Ishikawa (cell line): ENCODE results near the gene MST1R.

ENCODE experiments used
- CEBPB ChIP-seq: IDR thresholded peaks from 2 replicates; pipeline ENCODE4 v1.6.1; 2012
- CREB1 ChIP-seq: IDR thresholded peaks from 2 replicates; pipeline ENCODE4 v1.6.1; 2012; ENCODE audit warnings: low read depth
- EGR1 ChIP-seq: IDR thresholded peaks from 2 replicates; pipeline ENCODE4 v1.6.1; 2012
- EP300 ChIP-seq: IDR thresholded peaks from 2 replicates; pipeline ENCODE4 v1.6.1; 2012; ENCODE audit warnings: borderline replicate concordance
- FOXM1 ChIP-seq: IDR thresholded peaks from 2 replicates; pipeline ENCODE4 v1.6.1; 2012; ENCODE audit warnings: low read depth, borderline replicate concordance
- MAX ChIP-seq: IDR thresholded peaks from 2 replicates; pipeline ENCODE4 v1.6.1; 2012
- NFIC ChIP-seq: IDR thresholded peaks from 2 replicates; pipeline ENCODE4 v1.6.1; 2012
- RAD21 ChIP-seq: IDR thresholded peaks from 2 replicates; pipeline ENCODE4 v1.6.1; 2012; ENCODE audit warnings: low read depth
- TAF1 ChIP-seq: IDR thresholded peaks from 2 replicates; pipeline ENCODE4 v1.6.1; 2012; ENCODE audit warnings: low read depth, mild to moderate bottlenecking
- TCF12 ChIP-seq: IDR thresholded peaks from 2 replicates; pipeline ENCODE4 v1.6.1; 2012; ENCODE audit warnings: low read depth
- TEAD4 ChIP-seq: IDR thresholded peaks from 2 replicates; pipeline ENCODE4 v1.6.1; 2012
- USF1 ChIP-seq: IDR thresholded peaks from 2 replicates; pipeline ENCODE4 v1.6.1; 2012
- YY1 ChIP-seq: IDR thresholded peaks from 2 replicates; pipeline ENCODE4 v1.6.1; 2012; ENCODE audit warnings: low read depth
- ZBTB7A ChIP-seq: IDR thresholded peaks from 2 replicates; pipeline ENCODE4 v1.6.1; 2012; ENCODE audit warnings: low read depth
- TF ChIP-seq, protein P1 (sequence below): IDR thresholded peaks from 2 replicates; pipeline ENCODE4 v1.6.1; 2012; ENCODE audit warnings: low read depth, mild to moderate bottlenecking

MST1R gene

GRCh38 chr3:49865198-49865784 is 38.4 kb downstream of the MST1R start:
- TF ChIP-seq YY1 (no peak), USF1 (no peak), EGR1 (no peak), TCF12 (no peak), RAD21 (no peak), NFIC (no peak), MAX (no peak), CREB1 (no peak), FOXM1 (no peak)

DNA sequence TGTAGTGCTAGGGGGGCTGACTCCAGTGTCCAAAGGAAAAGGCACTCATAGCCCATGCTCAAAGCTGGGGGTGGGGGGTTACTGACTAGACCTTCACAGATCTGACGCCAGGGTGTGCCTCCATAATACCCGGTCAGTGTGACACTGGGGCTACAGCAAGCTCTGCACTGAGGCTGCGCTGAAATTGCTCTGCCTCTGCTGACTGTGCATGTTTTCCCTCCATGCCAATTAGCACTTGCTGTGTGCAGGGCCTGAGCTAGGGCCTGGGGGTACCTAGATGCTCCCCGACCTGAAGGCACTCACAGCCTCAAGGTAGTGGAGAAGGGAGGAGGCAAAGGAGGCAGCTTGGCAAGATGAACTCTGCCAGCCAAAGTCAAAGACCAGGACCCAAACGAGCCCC is 39.2 kb downstream of the MST1R start:
- no peak for TF ChIP-seq ZBTB7A
- no peak for TF ChIP-seq USF1
- no peak for TF ChIP-seq FOXM1
- no peak for TF ChIP-seq TCF12
- no peak for TF ChIP-seq RAD21
- TF ChIP-seq EGR1: no peak
- TF ChIP-seq, protein P1, sequence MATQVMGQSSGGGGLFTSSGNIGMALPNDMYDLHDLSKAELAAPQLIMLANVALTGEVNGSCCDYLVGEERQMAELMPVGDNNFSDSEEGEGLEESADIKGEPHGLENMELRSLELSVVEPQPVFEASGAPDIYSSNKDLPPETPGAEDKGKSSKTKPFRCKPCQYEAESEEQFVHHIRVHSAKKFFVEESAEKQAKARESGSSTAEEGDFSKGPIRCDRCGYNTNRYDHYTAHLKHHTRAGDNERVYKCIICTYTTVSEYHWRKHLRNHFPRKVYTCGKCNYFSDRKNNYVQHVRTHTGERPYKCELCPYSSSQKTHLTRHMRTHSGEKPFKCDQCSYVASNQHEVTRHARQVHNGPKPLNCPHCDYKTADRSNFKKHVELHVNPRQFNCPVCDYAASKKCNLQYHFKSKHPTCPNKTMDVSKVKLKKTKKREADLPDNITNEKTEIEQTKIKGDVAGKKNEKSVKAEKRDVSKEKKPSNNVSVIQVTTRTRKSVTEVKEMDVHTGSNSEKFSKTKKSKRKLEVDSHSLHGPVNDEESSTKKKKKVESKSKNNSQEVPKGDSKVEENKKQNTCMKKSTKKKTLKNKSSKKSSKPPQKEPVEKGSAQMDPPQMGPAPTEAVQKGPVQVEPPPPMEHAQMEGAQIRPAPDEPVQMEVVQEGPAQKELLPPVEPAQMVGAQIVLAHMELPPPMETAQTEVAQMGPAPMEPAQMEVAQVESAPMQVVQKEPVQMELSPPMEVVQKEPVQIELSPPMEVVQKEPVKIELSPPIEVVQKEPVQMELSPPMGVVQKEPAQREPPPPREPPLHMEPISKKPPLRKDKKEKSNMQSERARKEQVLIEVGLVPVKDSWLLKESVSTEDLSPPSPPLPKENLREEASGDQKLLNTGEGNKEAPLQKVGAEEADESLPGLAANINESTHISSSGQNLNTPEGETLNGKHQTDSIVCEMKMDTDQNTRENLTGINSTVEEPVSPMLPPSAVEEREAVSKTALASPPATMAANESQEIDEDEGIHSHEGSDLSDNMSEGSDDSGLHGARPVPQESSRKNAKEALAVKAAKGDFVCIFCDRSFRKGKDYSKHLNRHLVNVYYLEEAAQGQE: no peak
- no peak for TF ChIP-seq TAF1
- TF ChIP-seq CEBPB: no peak
- TF ChIP-seq NFIC: no peak
- TF ChIP-seq MAX: no peak
- no peak for TF ChIP-seq CREB1
- no peak for TF ChIP-seq TEAD4
- TF ChIP-seq EP300: no peak
- no peak for TF ChIP-seq YY1

DNA sequence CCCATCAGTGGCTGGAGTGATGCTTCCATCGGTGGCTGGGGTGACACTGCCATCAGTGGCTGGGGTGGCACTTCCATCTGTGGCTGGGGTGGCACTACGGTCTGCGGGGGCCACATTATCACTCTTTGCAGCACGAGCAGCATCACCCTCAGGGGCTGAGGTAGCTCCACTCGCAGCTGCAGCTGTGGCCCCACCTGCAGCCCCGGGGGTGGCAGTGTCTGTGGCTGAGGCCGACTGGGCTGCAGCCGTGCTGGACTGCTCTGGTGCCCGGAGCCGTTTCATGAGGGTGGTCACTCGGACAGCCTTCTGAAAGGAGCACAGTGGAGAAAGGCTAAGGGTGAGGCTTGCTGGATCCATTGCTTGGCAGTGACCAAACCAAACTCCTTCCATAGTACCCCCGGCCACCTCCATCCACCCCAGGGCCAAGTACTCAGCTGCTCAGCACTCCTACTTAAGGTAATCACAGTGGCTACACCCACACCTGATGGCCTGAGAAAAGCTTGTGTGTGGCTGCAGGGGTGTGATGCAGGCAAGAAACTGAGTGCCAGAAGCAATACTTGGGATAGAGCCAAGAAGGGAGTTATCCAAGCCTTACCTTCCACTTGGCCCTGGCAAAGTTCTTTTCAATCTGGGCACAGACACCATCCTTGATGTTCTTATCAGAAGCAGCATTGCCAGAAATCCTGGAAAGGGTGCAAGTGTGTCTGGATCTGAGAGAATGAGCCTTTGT is 43.9 kb downstream of the MST1R start:
- TF ChIP-seq, protein P1: no peak
- no peak for TF ChIP-seq CREB1
- TF ChIP-seq EP300: no peak
- no peak for TF ChIP-seq NFIC
- TF ChIP-seq CEBPB: no peak
- no peak for TF ChIP-seq FOXM1
- no peak for TF ChIP-seq ZBTB7A
- TF ChIP-seq EGR1: no peak
- no peak for TF ChIP-seq TEAD4
- no peak for TF ChIP-seq MAX
- TF ChIP-seq RAD21: no peak
- TF ChIP-seq TCF12: no peak

- TF ChIP-seq NFIC (peak; percentile 31; the same call in 1 of the 2 replicates), MAX (peak; percentile 94), TAF1 (peak; percentile 85), CREB1 (peak; percentile 80), EP300 (no peak), EGR1 (peak; percentile 74), FOXM1 (no peak; the same call in 1 of the 2 replicates)
Observed at GRCh38 chr3:49856181-49857005, 47.3 kb downstream of the MST1R start, which contains the start of gene TRAIP. TSS of gene TRAIP (minus strand) at chr3:49856564. CDS start at chr3:49856453, 111 bp downstream.
